Hematopoietic multipotent progenitor cell (in vitro differentiated cells): ENCODE results near the gene HMGXB4. TPM values are rescaled to one million over a fixed set of nuclear protein-coding genes. Genes with fewer than 3 reads are reported as not detected.

ENCODE experiments used
- DNase-seq, 3 donors: peaks; one replicate each; pipeline ENCODE4 v3.0.0-alpha.2; 2011 to 2015; ENCODE audit warnings: low read depth in 2 of 3, low spot score in 2 of 3
- total RNA-seq: library from RNA; depleted of rRNA; stranded (reverse); fragments of >200 nt; gene quantifications from one replicate; pipeline ENCODE4 v1.2.3, GENCODE V29; 2012

HMGXB4 gene
- total RNA-seq, 1 donor: 11.6 TPM

GRCh38 chr22:35308480-35309021 lies 51.3 kb downstream of the HMGXB4 start:
- DNase-seq: peak in 2 of 3 donors; percentile 16 to 32

GRCh38 chr22:35310556-35311550 lies 53.6 kb downstream of the HMGXB4 start:
- DNase-seq: no peak

GRCh38 chr22:35311551-35311999 lies 54.3 kb downstream of the HMGXB4 start:
- DNase-seq: no peak

GRCh38 chr22:35312198-35313059 lies 55.1 kb downstream of the HMGXB4 start:
- peak in 1 of 3 donors; percentile 11 for DNase-seq

GRCh38 chr22:35313311-35314121 lies 56.2 kb downstream of the HMGXB4 start:
- no peak for DNase-seq

GRCh38 chr22:35314161-35314942 lies 57.1 kb downstream of the HMGXB4 start:
- DNase-seq: no peak

- no peak for DNase-seq
These were observed 58.0 kb downstream of the HMGXB4 start for GRCh38 chr22:35315141-35315854.

GRCh38 chr22:35315855-35316745 lies 58.8 kb downstream of the HMGXB4 start:
- DNase-seq: no peak

- no peak for DNase-seq
These were observed 59.5 kb downstream of the HMGXB4 start for GRCh38 chr22:35316751-35317150.

GRCh38 chr22:35317680-35318290 lies 60.5 kb downstream of the HMGXB4 start:
- DNase-seq: no peak

GRCh38 chr22:35318346-35319215 lies 61.3 kb downstream of the HMGXB4 start:
- no peak for DNase-seq

- DNase-seq: no peak
These were observed 62.1 kb downstream of the HMGXB4 start for GRCh38 chr22:35319244-35319985.

GRCh38 chr22:35322126-35322525 lies 64.8 kb downstream of the HMGXB4 start:
- no peak for DNase-seq

GRCh38 chr22:35322893-35323292 lies 65.6 kb downstream of the HMGXB4 start:
- DNase-seq: no peak

- no peak for DNase-seq
These were observed 66.0 kb downstream of the HMGXB4 start for GRCh38 chr22:35323305-35323704.

- no peak for DNase-seq
These were observed 66.8 kb downstream of the HMGXB4 start for GRCh38 chr22:35324067-35324466.
